ENCODE data around the gene IRX5. TPM values are rescaled to one million over a fixed set of nuclear protein-coding genes. Genes with fewer than 3 reads are reported as not detected.

Gene IRX5
- total and polyA plus RNA-seq, 2 of the 4 experiments (the other 2 are of a cell fraction): not detected

- no TSS peak for BruUV-seq (replicated peaks)
- POLR2A ChIA-PET (ENCODE audit: unreplicated experiment): no interaction called here
- no peak overlapping the region for H2BK20ac ChIP-seq (ENCODE audit: low read depth, low read length)
- WGBS, 2 experiments (ENCODE audit: extremely low coverage in 2 of 2, insufficient read length in 1 of 2): no CpG with 5 or more reads among the region's 4 CpGs
- no peak overlapping the region for H3K23ac ChIP-seq (ENCODE audit: low read depth, low read length)
- ATAC-seq (ENCODE audit: low read depth): no peak
- H3K9me1 ChIP-seq (ENCODE audit: insufficient read depth, low read length): no peaks in the 10 kb centered on the region
- H3K4ac ChIP-seq (ENCODE audit: low read depth, low read length): no peak overlapping the region
- no peaks in the 10 kb centered on the region for H3K9me3 ChIP-seq (ENCODE audit: control insufficient read depth, insufficient read depth, low read length)
- H4K8ac ChIP-seq (ENCODE audit: low read depth in 2 of 2, low read length in 2 of 2): no peak overlapping the region
- no peaks in the 10 kb centered on the region for H3K79me1 ChIP-seq (ENCODE audit: low read depth in 1 of 2, low read length in 2 of 2)
- no peak overlapping the region for H2AFZ ChIP-seq (replicated peaks; ENCODE audit: low read length, poor library complexity)
- no peak for DNase-seq
- no peak for TF ChIP-seq CHD1 (IDR thresholded peaks at IDR 0.05; ENCODE audit: low read depth, low read length)
- no peak overlapping the region for H3K56ac ChIP-seq (ENCODE audit: extremely low read depth, insufficient read depth, low read length)
- H3K27ac ChIP-seq (ENCODE audit: insufficient read depth, low read length): no peak overlapping the region
- no peak overlapping the region for H2AK9ac ChIP-seq (replicated peaks; ENCODE audit: low read depth, low read length, poor library complexity)
- no peaks in the 10 kb centered on the region for H3K27me3 ChIP-seq (ENCODE audit: control insufficient read depth, insufficient read depth, low read length)
- H3K4me2 ChIP-seq (ENCODE audit: low read depth, low read length): no peak overlapping the region
- H2BK15ac ChIP-seq (ENCODE audit: low read depth, low read length): no peak overlapping the region
- H4K91ac ChIP-seq (ENCODE audit: insufficient read depth, low read depth, low read length): no peak overlapping the region
- dilution Hi-C loops (cut with HindIII; ENCODE audit: low sequenced_read_pairs, unreplicated experiment) (no loop called here), in situ Hi-C loops (cut with MboI; ENCODE audit: low sequenced_read_pairs) (no loop called here), intact Hi-C loops (cut with micrococcal nuclease) (no loop called here)
- no peak overlapping the region for H3K18ac ChIP-seq (ENCODE audit: low read depth, low read length)
- no peak overlapping the region for H2AK5ac ChIP-seq (ENCODE audit: low read depth, low read length)
- no peak overlapping the region for H2BK5ac ChIP-seq (ENCODE audit: low read depth, low read length, poor library complexity, severe bottlenecking)
- H3K36me3 ChIP-seq (ENCODE audit: control insufficient read depth, insufficient read depth, low read length): no peaks in the 10 kb centered on the region
- no peak overlapping the region for H3K14ac ChIP-seq (replicated peaks; ENCODE audit: low read depth, low read length)
- H3K4me3 ChIP-seq (ENCODE audit: insufficient read depth, low read depth, low read length): no peak overlapping the region
- CTCF ChIA-PET: no interaction called here
- no peak overlapping the region for H3K9ac ChIP-seq (ENCODE audit: low read depth, low read length)
- no peak overlapping the region for H2BK120ac ChIP-seq (ENCODE audit: low read depth, low read length)
- H4K20me1 ChIP-seq (ENCODE audit: insufficient read depth, low read length): no peaks in the 10 kb centered on the region
- no peaks in the 10 kb centered on the region for H3K4me1 ChIP-seq (ENCODE audit: control insufficient read depth, insufficient read depth, low read length)
- H4K5ac ChIP-seq (ENCODE audit: low read depth, low read length): no peak overlapping the region
Observed at GRCh38 chr16:54977211-54977610, 46.5 kb downstream of the IRX5 start.

All from IMR-90 (cell line).